GM19035 (cell line): ENCODE results near the gene CIROP.
A peak's percentile ranks its signal among the peaks of the same experiment; 100 is the strongest.

ENCODE experiments used
- ATAC-seq: cut with Tn5 transposase; IDR thresholded peaks from one replicate; pipeline ENCODE4 v1.9.1; 2021; ENCODE audit not compliant: unreplicated experiment

CIROP gene

DNA sequence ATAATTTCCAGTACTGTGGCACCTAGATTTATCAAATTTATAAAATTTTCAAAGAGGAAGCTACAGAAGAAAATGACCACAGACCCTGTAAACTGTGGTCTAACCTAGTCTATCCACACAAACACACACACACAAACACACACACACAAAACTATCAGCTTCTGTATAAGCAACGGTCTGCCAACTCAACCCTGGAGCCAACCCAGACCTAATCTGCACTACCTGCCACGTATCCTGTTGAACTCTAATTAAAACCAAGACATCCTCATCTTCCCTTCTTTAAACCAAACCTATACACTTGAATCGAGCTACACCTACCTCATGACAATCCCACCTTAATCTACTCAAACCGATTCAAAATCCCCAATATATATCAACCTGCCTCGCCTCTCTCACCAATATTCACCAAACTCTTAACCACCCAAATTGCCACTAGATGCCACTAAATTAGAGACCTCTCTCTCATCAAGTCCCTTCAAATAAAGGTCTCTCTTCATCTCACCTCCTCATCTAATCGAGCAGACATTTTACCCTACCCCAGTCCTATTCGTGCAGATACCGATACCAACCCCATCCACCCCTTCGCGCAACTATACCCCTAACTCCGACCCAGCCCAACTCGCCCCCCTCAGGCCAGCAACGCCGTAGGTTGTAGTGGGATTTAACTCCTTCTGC lies 10.7 kb downstream of the CIROP start:
- no peak for ATAC-seq

DNA sequence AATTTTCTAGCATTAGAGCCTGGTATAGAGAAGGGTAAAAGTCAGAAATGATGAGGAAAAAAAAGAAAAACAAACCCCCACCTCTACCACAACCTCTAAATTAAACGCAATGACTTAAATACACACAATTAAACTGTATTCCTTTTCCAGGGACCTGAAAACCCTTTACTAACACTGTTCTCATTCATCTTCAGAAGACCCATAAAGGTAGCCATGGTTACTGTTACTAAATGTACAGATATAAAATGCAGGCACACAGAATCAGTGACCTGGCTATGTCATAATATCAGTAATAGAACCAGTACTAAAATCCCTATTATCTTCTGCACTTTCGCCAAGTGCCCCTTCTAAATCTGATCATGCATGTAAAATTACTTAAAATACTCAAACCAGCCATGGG lies 11.3 kb downstream of the CIROP start:
- no peak for ATAC-seq

DNA sequence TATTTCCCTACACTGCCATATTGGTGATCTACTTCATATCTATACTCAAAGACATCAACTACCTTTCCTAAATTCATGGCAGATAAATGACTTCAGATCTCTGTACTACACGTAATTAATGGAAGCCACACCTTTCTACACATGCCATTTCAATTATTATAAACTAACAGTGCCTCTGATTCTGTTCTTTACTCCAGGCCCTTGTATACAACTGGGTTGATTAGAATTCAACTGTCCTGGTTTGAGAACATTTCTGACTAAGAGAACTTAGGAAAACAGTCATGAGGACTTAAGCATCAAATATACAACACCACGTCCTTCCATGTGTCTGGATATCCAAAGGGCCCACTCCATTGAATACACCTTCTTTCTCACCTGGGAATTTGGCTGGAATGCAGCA lies 11.7 kb downstream of the CIROP start:
- no peak for ATAC-seq

DNA sequence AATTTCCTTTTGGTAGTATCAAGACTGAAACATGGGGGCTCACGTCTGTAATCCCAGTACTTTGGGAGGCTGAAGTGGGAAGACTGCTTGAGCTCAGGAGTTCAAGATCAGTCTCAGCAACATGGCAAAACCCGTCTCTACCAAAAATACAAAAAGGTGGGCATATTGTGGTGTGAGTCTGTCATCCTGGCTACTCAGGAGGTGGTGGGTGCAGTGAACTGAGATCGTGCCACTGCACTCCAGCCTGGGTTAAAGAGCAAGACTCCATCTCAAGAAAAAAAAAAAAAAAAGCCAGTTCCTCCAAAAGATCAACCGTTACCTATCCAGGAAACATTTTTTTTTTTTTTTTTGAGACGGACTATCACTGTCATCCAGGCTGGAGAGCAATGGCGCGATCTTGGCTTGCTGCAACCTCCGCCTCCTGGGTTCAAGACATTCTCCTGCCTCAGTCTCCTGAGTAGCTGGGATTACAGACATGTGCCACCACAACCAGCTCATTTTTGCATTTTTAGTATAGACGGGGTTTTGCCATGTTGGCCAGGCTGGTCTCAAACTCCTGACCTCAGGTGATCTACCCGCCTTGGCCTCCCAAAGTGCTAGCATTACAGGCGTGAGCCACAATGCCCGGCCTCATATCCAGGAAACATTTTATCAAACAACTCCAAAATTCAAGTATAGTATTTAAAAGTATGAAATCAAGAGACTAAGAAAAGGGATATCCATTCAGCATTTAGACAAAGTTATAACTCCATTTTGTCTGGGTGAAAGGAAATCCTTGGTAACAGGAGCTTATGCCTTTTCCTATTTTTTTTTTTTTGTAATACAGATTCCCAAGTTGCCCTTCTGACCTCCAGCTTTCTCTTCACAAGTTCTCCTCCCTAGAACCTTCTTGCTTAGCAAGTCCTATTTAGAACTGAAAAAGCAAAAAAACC lies 13.2 kb downstream of the CIROP start:
- no peak for ATAC-seq

DNA sequence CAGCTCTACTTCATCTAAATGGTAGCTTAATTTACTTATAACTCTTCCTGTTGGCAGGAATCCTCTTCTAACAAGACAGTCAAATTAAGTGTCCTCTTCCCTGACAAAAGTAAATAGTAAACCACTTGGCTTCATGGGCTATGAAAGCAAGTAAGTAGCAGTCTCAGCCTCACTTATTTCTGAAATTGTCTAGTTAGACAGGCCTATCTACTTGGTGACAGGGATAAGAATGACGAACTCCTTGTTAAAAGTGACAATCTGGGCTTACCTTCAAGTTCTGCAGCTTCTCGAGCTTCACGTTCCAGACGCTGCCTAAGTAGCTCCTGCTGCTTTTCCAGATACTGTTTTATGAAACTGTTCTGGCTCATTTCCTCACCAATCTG lies 14.5 kb downstream of the CIROP start:
- no peak for ATAC-seq

DNA sequence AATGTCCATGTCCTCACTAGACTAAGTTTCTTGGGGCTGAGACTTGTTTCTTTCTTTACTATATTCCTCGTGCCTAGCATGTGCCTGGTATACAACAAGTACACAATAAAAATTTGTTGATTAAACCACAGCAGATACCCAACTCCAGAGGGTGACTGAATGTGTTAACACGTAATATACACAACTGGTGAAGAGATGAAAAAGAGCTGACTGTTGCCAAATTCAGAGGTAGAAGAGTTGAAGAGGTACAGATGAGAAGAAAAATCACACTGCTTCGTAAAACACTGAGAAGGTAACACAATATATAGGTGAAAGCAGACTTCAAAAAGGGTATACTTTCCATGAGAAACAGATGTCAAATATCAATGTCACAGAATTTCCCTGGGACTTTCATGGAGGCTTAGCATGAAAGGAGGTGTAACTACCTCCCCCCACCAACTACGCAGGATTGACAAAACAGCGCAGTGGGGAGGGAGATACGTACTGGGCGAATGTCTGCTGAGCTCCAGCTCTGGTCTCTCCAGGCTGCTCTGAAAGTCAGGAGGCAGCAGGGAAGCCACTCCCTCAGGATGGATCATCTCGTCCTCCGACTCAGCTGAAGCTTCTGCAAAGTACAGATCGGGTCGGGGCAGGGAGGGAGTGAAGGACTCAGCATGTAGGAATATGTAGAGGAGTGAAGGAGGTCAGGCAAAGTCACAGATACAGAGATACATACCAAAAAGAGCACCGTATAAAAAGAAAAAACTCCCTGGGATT lies 15.1 kb downstream of the CIROP start:
- ATAC-seq: no peak

DNA sequence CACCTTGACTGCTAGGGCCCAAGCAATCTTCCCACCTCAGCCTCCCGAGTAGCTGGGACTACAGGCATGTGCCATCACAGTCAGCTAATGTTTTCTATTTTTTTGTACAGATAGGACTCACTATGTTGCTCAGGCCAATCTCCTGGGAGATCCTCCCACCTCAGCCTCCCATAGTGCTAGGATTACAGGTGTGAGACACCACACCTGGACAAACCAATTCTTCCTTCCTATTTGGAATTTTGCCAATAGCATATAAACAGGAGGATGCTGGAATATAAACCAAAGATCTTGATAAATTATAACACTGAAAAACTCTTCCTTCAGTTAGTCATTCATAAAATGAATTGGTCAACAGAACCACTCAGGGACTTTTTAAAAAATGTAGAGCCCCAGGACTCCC lies 18.2 kb downstream of the CIROP start:
- ATAC-seq: no peak

DNA sequence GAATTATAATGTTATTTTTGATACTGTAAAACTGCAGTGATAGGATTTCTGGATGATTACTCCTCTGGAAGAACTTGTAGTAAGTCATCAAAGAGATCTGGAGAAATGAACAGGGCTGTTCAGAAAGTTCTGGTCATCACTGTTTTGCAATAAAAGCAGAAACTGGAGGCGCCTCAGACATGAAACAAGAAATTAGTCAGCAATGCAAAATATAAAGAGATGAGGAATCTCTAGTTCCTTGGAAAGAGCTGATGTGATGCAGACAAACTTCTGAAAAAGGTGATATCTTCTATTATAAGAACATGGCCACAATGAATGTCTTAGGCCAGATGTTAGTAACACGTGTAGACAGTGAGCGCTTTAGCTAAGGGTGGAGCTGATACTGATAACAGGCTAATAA lies 19.3 kb downstream of the CIROP start:
- ATAC-seq: no peak

DNA sequence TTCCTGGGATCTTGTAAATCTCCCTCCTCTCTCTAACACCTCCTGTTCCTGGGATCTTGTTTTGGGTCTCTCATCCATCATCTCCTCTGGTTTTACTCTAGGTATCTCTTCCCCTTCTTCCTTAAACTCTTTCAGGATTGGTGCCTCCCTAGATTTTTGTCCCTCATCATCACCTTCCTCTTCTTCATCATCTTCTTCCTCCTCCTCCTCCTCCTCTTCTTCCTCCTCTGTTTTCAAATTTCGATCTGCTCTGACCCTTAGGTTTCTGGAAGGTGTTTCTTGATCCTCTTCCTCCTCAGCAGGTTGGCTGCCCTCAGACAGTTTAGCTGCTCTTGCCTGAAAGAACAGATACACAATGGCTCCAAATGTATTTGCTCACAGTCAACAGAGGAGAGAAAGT lies 24.3 kb downstream of the CIROP start:
- ATAC-seq: no peak

DNA sequence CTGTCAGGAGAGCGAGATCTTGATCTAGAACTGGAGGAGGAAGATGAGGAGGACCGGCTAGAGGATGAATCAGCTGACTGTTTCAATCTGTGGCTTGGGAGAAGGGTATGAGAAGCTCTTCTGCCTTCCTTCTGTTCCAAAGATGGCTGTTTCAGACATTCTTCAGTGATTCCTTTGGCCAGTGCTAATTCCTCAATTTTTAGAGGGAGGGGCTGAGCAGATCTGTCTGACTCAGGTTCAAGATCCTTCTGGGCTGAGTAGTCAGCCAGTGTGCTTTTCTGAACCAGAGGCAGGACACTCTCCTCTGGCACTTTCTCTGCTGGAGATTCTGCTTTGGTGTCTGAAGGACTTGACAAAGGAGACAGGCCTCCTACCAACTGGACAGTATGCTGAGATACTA lies 25.1 kb downstream of the CIROP start:
- no peak for ATAC-seq

DNA sequence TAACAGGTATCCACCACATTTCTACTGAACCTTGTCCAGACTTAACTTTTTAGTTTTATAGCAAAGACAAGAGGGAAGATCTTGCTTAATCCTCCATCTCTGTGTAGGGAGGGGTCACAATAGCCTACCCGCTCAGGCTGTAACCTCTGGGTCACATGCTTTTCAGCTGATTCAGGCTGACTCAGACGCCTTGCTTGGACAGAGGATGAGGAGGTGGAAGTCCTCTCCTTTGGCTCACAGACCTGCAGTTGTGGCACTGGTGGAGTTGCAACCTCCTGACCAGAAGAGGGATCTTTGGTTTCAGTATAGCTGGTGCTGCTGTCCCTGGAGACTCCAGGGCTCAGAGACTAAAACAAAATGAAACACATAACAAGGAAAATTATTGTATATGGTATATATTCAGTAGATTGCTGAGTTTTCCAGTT lies 26.1 kb downstream of the CIROP start:
- ATAC-seq: no peak

DNA sequence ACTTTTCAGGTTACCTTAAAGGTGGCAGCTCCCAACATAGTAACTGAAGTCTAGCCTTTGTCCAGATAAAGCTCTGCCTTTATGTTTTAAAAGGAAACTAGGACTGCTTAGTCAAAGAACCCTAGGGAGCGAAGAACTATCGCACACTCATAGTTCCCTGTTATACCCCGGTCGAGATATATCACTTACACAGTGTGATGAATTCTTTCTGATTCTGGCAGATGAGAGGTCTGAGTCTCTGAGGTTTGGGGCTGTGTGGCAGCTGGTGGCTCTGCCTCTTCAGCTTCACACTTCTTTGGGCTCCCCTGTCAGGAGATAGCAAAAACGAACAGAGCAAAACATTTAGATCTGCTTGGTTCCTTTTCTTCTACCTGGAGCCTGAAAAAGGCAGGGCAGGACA lies 26.8 kb downstream of the CIROP start:
- ATAC-seq: no peak

DNA sequence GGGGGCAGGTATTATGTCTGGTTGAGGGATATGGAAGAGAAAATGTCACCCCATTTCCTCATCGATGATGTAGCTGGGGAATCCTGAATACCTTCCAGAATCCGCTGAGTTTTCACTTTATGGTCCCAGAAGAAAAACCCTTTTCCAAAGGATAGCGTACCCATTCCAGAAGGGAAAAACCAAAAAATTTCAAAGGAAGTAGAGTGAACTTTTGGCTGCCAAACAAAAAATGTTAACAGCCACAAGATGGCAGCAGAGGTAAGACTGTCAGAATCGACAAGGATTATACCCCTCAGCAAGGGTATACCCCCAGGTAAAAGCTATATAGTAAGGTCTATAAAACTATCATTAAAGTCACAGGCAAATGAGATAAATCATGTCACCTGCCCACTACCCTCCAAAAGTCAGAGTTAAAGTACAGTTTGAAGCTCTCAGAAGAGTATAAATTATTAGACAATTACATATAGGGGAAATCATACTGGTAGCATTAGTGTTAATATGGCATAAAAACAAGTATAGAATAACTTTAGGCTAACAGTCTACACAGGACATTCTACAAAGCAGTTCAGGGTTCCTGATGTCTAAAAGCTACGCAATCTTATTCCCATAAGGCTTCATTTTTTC lies 27.9 kb downstream of the CIROP start:
- no peak for ATAC-seq

DNA sequence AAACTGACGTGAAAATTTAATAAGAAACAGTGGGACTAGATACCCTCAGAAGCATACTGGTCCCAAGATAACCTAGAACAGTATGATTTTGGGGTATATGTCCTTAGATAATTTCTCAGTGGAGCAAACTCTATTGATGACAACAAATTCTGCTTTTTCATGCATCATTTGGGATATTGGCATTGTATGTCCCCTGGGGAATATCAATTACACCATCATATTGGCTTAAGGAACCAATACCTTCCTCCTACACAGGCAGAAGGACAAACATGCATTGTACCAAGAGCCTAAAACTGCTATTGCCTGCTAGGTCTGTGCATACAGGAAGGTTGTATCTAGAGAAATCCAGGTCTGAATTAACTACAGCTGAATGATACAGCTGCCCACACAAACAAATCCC lies 29.9 kb downstream of the CIROP start:
- no peak for ATAC-seq

DNA sequence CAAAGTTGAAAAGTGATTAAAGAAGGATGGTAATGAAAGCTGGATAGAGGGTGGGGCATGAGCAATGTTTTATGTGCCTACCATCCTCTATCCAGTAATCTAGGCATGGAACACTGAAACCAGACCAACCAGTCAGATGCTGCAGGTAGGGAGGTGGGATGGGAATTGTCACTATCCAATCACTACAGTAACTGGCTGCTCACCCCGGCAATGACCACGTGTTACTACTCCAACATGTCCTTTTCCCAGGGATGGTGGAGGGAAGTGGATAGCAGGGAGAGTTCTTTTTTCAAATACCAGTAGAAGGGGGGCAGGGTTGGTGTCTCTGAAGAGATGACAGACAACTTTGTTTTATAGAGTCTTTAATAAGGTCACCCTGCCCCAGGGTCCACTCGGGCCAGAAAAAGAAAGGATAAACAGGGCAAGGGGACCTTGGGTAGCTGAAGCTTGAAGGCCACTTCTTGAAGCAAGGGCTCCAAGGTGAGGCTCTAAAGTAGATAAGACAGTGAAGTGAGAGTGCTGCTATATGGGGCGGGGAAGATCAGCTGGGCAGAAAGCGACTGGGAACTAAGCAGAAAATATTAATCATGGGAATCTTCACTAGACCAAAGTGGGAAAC lies 32.8 kb downstream of the CIROP start:
- ATAC-seq: no peak

DNA sequence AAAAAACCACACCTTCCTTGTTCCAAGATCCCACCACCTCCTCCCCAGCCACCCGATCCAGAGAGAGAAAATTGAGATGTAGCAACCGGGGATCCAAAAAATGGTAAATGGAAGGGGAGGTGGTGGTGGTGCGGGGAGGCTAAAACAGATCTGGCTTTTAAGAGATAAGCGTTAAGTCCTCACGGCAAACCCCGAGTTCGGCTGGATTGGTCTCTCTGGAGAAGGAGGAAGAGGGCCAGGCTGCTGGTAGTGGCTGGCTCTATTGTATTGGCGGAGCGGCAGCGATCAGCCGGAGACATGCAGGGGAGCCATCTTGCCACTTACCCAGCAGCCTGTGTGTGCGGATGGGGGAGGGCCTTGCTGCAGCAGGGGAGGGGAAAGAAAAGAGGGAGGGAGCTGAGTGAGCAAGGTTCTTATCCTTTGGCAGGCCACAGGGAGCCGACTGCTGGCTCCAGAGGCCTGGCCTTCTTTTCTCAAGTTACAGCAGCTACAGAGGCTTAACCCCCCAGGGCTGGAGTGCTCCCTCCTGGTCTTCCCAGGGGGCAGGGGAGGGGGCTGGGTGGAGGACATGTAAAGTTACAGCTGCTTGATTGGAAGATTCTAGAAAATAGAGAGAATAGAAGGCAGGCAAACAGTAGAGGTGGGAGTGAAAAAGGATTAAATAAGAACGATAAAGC lies 33.4 kb downstream of the CIROP start:
- ATAC-seq: peak; percentile 88

DNA sequence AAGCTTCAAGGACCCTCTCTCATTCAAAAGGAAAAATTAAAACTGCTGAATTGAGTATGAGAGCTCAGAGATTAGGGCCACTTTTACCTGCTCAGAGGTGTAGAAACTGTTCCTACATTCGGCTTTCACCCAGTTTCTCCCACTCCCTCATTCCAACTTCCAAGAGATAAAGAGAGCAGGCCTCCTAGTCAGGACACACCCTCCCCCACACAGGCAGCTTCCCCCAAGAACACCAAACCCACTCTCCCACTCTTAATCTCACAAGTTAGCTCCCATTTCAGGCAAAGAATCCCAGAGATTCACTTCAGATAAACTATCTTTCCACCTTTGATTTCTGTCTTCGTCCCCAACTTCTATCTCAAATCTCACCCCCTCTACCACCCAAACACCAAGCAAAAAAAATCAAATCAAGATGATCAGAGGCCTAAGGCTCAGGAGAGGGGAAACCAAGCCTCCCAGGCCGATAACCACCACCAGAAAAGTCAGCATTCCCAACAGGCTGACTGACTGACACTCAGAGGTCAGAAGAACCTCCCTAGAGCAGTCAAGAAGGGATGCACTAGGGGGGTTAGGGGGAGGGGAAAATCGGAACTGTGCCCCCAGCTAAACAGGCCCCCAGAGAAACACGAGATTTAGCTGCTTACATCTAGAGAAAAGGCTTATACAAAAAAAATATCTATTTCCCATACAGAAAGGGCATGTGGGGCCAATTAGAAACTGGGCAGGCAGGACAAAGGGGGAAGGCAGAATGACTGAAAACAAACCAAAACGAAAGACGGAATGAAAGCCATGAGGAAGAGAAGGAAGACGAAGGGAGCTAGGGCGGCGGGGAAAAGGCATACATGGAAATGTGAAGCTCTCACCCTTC lies 34.3 kb downstream of the CIROP start:
- no peak for ATAC-seq

DNA sequence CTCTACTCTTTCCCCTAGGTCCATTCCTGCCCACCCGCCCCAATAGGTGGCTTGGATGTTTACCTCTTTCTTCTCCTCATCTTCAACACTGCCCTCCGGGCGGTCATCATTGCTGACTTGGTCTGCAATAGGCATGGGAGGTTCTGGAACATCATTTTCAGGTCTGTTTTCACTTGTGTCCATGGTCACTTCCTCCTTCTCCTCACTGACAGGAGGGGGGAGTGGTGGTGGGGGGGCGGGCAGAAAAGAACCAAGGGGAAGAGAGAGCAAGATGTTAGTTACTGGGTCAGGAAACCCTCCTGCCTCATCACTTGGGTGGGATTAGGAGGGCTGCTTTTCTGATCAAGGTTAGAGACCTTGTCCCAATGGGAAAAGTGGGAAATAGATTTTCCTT lies 35.4 kb downstream of the CIROP start:
- ATAC-seq: no peak

DNA sequence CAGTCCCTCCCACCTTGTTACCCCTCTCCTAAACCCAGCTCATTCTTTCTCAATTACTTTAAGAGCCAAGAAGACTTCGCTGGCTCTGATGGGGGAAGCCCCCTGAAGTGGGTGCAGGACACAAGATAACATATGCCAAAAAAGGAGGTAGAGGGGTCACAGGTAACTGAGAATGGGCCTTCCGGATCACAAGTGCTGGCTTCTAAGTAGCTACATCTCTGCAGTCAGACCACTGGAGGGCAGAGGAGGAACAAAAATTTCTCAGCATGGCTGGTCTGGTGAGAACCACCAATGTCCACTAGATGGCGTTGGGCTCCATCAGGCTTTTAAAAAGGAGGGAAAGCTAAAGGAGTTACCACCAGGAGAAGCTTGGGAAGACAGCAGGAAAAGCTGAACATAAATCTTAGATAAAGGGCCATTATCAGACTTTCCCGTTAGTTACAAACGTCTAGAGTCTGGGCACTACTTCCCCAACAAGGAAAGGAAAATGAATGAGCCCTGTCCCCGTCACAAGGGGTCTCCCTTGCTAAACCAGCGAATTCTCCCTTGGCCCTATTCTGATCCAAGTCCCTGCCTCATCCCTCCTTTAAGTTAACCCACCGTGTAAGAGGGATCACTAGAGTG lies 35.9 kb downstream of the CIROP start:
- peak; percentile 61 for ATAC-seq
